ENCODE results near the gene DAB2IP. TPM values are rescaled to one million over a fixed set of nuclear protein-coding genes. Genes with fewer than 3 reads are reported as not detected.

Gene DAB2IP
- total and polyA plus RNA-seq, 8 donors: 17.5 to 303 (median 45.6) TPM

GRCh38 chr9:121690316-121690715, 38.9 kb downstream of the DAB2IP start:
- no peaks in the 10 kb centered on the region for H3K27me3 ChIP-seq
- intact Hi-C loops (cut with DNase I; ENCODE audit: low total_unique reads): no loop called here
- H3K36me3 ChIP-seq: peaks cover 0 to 8% (median 0%) of the 10 kb centered on the region in 4 donors
- DNase-seq: no peak
- H3K4me1 ChIP-seq: peaks cover 17 to 51% (median 37%) of the 10 kb centered on the region in 4 donors
- peak overlapping the region in 3 of 5 donors; percentile 72 to 84 (median 75) for H3K27ac ChIP-seq
- 74 to 88% (median 82%) methylated on average over 8 of the region's 8 CpGs for WGBS, 5 donors
- TF ChIP-seq CTCF (IDR thresholded peaks at IDR 0.05) (no peak), POLR2A (IDR thresholded peaks at IDR 0.05) (no peak), POLR2AphosphoS5 (IDR thresholded peaks at IDR 0.05) (peak in 2 of 3 donors; percentile 22 to 36)
- no peak overlapping the region for H3K4me3 ChIP-seq
- no peaks in the 10 kb centered on the region for H3K9me3 ChIP-seq

GRCh38 chr9:121690766-121691165, 39.3 kb downstream of the DAB2IP start:
- 94 to 100% (median 96%) methylated on average over 1 of the region's 1 CpG for WGBS, 5 donors
- Histone ChIP-seq H3K4me3 (no peak overlapping the region), H3K4me1 (peaks cover 17 to 51% (median 37%) of the 10 kb centered on the region in 4 donors), H3K36me3 (peaks cover 0 to 8% (median 0%) of the 10 kb centered on the region in 4 donors), H3K27ac (peak overlapping the region in 3 of 5 donors; percentile 72 to 84 (median 75)), H3K9me3 (no peaks in the 10 kb centered on the region), H3K27me3 (no peaks in the 10 kb centered on the region)
- intact Hi-C loops (cut with DNase I; ENCODE audit: low total_unique reads): no loop called here
- no peak for DNase-seq
- TF ChIP-seq POLR2A (IDR thresholded peaks at IDR 0.05) (no peak), CTCF (IDR thresholded peaks at IDR 0.05) (no peak), POLR2AphosphoS5 (IDR thresholded peaks at IDR 0.05) (no peak), EP300 (IDR thresholded peaks at IDR 0.05) (no peak)

- H3K36me3 ChIP-seq: peaks cover 0 to 8% (median 0%) of the 10 kb centered on the region in 4 donors
- peak overlapping the region in 4 of 5 donors; percentile 56 to 84 (median 74) for H3K27ac ChIP-seq
- no peak overlapping the region for H3K4me3 ChIP-seq
- no peak for TF ChIP-seq CTCF (IDR thresholded peaks at IDR 0.05)
- no peak for TF ChIP-seq EP300 (IDR thresholded peaks at IDR 0.05)
- no peak for TF ChIP-seq POLR2AphosphoS5 (IDR thresholded peaks at IDR 0.05)
- TF ChIP-seq POLR2A (IDR thresholded peaks at IDR 0.05): no peak
- 39 to 52% (median 48%) methylated on average over 6 of the region's 6 CpGs for WGBS, 5 donors
- no peaks in the 10 kb centered on the region for H3K9me3 ChIP-seq
- DNase-seq: no peak
- H3K4me1 ChIP-seq: peaks cover 13 to 48% (median 36%) of the 10 kb centered on the region in 4 donors
- intact Hi-C loops (cut with DNase I; ENCODE audit: low total_unique reads): no loop called here
- H3K27me3 ChIP-seq: no peaks in the 10 kb centered on the region
These were observed 40.5 kb downstream of the DAB2IP start for GRCh38 chr9:121691890-121692289.

GRCh38 chr9:121692606-121693387, 41.4 kb downstream of the DAB2IP start:
- no peak for TF ChIP-seq EP300 (IDR thresholded peaks at IDR 0.05)
- no peak for TF ChIP-seq POLR2A (IDR thresholded peaks at IDR 0.05)
- no peak for TF ChIP-seq CTCF (IDR thresholded peaks at IDR 0.05)
- peak in 1 of 3 donors; percentile 71 for TF ChIP-seq POLR2AphosphoS5 (IDR thresholded peaks at IDR 0.05)
- peak in 1 of 2 donors; percentile 81 for DNase-seq
- H3K4me1 ChIP-seq: peaks cover 9 to 43% (median 34%) of the 10 kb centered on the region in 4 donors
- no peaks in the 10 kb centered on the region for H3K9me3 ChIP-seq
- 64 to 88% (median 76%) methylated on average over 9 to 14 of the region's 14 CpGs for WGBS, 5 donors
- H3K36me3 ChIP-seq: peaks cover 0 to 8% (median 0%) of the 10 kb centered on the region in 4 donors
- H3K27ac ChIP-seq: peak overlapping the region in 4 of 5 donors; percentile 56 to 84 (median 74)
- intact Hi-C loops (cut with DNase I; ENCODE audit: low total_unique reads): no loop called here
- H3K4me3 ChIP-seq: no peak overlapping the region
- no peaks in the 10 kb centered on the region for H3K27me3 ChIP-seq

Data from stomach (tissue), 9 donors.